HG02938 (cell line): ENCODE data around the gene KLHL7.
"Not testable (repeated sequence)": the region's sequence is repeated elsewhere in the genome, so short reads cannot be mapped to it uniquely, and the experiment has no call there.

Source experiments
- ATAC-seq: cut with Tn5 transposase; IDR thresholded peaks from one replicate; pipeline ENCODE4 v1.9.1; 2021; ENCODE audit warnings: mild to moderate bottlenecking, moderate library complexity; ENCODE audit not compliant: unreplicated experiment

The KLHL7 gene

GRCh38 chr7:23168111-23168885 lies 62.7 kb downstream of the KLHL7 start:
- ATAC-seq = no peak

GRCh38 chr7:23175938-23176337 lies 70.4 kb downstream of the KLHL7 start:
- no peak for ATAC-seq

- ATAC-seq = peak; percentile 96
Measured at GRCh38 chr7:23181684-23182553, 76.3 kb downstream of the KLHL7 start, which contains the start of gene NUP42. TSS of gene NUP42 (plus strand) at chr7:23182048. CDS start at chr7:23182086, 38 bp downstream.

- ATAC-seq = no peak
Measured at GRCh38 chr7:23183279-23184012, 77.9 kb downstream of the KLHL7 start.

GRCh38 chr7:23184291-23184690 lies 78.7 kb downstream of the KLHL7 start:
- ATAC-seq = no peak

- ATAC-seq = no peak
Measured at GRCh38 chr7:23184709-23185359, 79.2 kb downstream of the KLHL7 start.

GRCh38 chr7:23185980-23186379 lies 80.4 kb downstream of the KLHL7 start:
- no peak for ATAC-seq

GRCh38 chr7:23191022-23191421 lies 85.4 kb downstream of the KLHL7 start:
- ATAC-seq = no peak

GRCh38 chr7:23193650-23194227 lies 88.2 kb downstream of the KLHL7 start:
- ATAC-seq = not testable (repeated sequence)

- ATAC-seq = no peak
Measured at GRCh38 chr7:23196306-23196705, 90.7 kb downstream of the KLHL7 start.

GRCh38 chr7:23197745-23198144 lies 92.2 kb downstream of the KLHL7 start:
- ATAC-seq = not testable (repeated sequence)

- ATAC-seq = no peak
Measured at GRCh38 chr7:23200331-23200730, 94.7 kb downstream of the KLHL7 start.

GRCh38 chr7:23204241-23204640 lies 98.7 kb downstream of the KLHL7 start:
- no peak for ATAC-seq

- ATAC-seq = no peak
Measured at GRCh38 chr7:23205577-23205908, 100.0 kb downstream of the KLHL7 start.

GRCh38 chr7:23205909-23206767 lies 100.6 kb downstream of the KLHL7 start:
- ATAC-seq = no peak

GRCh38 chr7:23207021-23207420 lies 101.4 kb downstream of the KLHL7 start:
- no peak for ATAC-seq

- no peak for ATAC-seq
Measured at GRCh38 chr7:23207884-23208283, 102.3 kb downstream of the KLHL7 start.

- no peak for ATAC-seq
Measured at GRCh38 chr7:23208316-23208715, 102.7 kb downstream of the KLHL7 start.

- no peak for ATAC-seq
Measured at GRCh38 chr7:23210506-23210905, 104.9 kb downstream of the KLHL7 start.

- no peak for ATAC-seq
Measured at GRCh38 chr7:23211589-23211988, 106.0 kb downstream of the KLHL7 start.
